SW 1271 (cell line): Measurements from ENCODE around the gene ANAPC16.
"Not testable (repeated sequence)": the region's sequence is repeated elsewhere in the genome, so short reads cannot be mapped to it uniquely, and the experiment has no call there.

ENCODE experiments used
- DNase-seq, 2 experiments: peaks; one replicate each; lab custom pipeline; 2025; lab: John Stamatoyannopoulos, UW

Gene ANAPC16

GRCh38 chr10:72215611-72216549, at the start of gene ANAPC16, which contains the start of gene ASCC1:
ANAPC16 (plus strand) TSS chr10:72216012; CDS start chr10:72223915, 7,903 bp downstream.
ASCC1 (minus strand) TSS chr10:72216276; CDS start chr10:72213298, 2,978 bp downstream.
- DNase-seq, result peak; percentile 77 to 88

- DNase-seq, result no peak
These were observed 48.7 kb upstream of the ANAPC16 start for GRCh38 chr10:72167118-72167517.

GRCh38 chr10:72170263-72170662, 45.5 kb upstream of the ANAPC16 start:
- peak in 1 of 2 experiments; percentile 6 for DNase-seq

GRCh38 chr10:72170733-72171132, 45.1 kb upstream of the ANAPC16 start:
- no peak for DNase-seq

- DNase-seq, result peak; percentile 64 to 91
These were observed 44.6 kb upstream of the ANAPC16 start for GRCh38 chr10:72171175-72171630.

GRCh38 chr10:72173262-72173618, 42.6 kb upstream of the ANAPC16 start:
- DNase-seq, result no peak

GRCh38 chr10:72173619-72174296, 42.1 kb upstream of the ANAPC16 start:
- DNase-seq, result no peak

GRCh38 chr10:72174297-72174662, 41.5 kb upstream of the ANAPC16 start:
- no peak for DNase-seq

GRCh38 chr10:72175149-72175548, 40.7 kb upstream of the ANAPC16 start:
- no peak for DNase-seq

- no peak for DNase-seq
These were observed 39.1 kb upstream of the ANAPC16 start for GRCh38 chr10:72176701-72177100.

GRCh38 chr10:72177454-72177853, 38.4 kb upstream of the ANAPC16 start:
- no peak for DNase-seq

GRCh38 chr10:72184156-72184555, 31.7 kb upstream of the ANAPC16 start:
- DNase-seq, result no peak

GRCh38 chr10:72186258-72186981, 29.4 kb upstream of the ANAPC16 start:
- no peak for DNase-seq

- no peak for DNase-seq
These were observed 28.9 kb upstream of the ANAPC16 start for GRCh38 chr10:72186982-72187330.

GRCh38 chr10:72194949-72195348, 20.9 kb upstream of the ANAPC16 start:
- no peak for DNase-seq

GRCh38 chr10:72200883-72201282, 14.9 kb upstream of the ANAPC16 start:
- DNase-seq, result no peak

GRCh38 chr10:72201293-72201692, 14.5 kb upstream of the ANAPC16 start:
- no peak for DNase-seq

GRCh38 chr10:72204296-72204695, 11.5 kb upstream of the ANAPC16 start:
- DNase-seq, result no peak

- DNase-seq, result no peak
These were observed 11.1 kb upstream of the ANAPC16 start for GRCh38 chr10:72204724-72205123.

- DNase-seq, result no peak
These were observed 9.1 kb upstream of the ANAPC16 start for GRCh38 chr10:72206511-72207229.

GRCh38 chr10:72208526-72208925, 7.3 kb upstream of the ANAPC16 start:
- not testable (repeated sequence) for DNase-seq

GRCh38 chr10:72211381-72211780, 4.4 kb upstream of the ANAPC16 start:
- not testable (repeated sequence) for DNase-seq
